HEK293T (cell line): ENCODE results near the gene VASH1.

Experiments
- CTCF ChIA-PET: fragments of 350-600 bp; formaldehyde crosslinking; extraction: SDS; loops from one replicate; lab custom pipeline; 2021; ENCODE audit warnings: antibody characterized with exemption, inconsistent platforms; lab: Yijun Ruan, JAX
- POLR2A ChIA-PET: fragments of 350-600 bp; formaldehyde crosslinking; extraction: SDS; loops from one replicate; lab custom pipeline; 2020; ENCODE audit warnings: antibody characterized with exemption, inconsistent platforms; lab: Yijun Ruan, JAX
- DNase-seq: peaks from one replicate; pipeline ENCODE4 v3.0.0; 2012; ENCODE audit warnings: mixed read lengths; ENCODE audit errors: extremely low spot score
- ARNT ChIP-seq: fragments of 450-650 bp; IDR thresholded peaks from 2 replicates; pipeline ENCODE4 v1.6.1; 2017; ENCODE audit warnings: mild to moderate bottlenecking
- BHLHE40 ChIP-seq: fragments of 450-650 bp; IDR thresholded peaks from 2 replicates; pipeline ENCODE4 v1.6.1; 2016; ENCODE audit warnings: mild to moderate bottlenecking, moderate library complexity, borderline replicate concordance
- CTBP1 ChIP-seq: fragments of 450-650 bp; IDR thresholded peaks from 2 replicates; pipeline ENCODE4 v1.6.1; 2016; ENCODE audit warnings: borderline replicate concordance
- ELF4 ChIP-seq: fragments of 450-650 bp; IDR thresholded peaks from 2 replicates; pipeline ENCODE4 v1.6.1; 2017; ENCODE audit warnings: antibody characterized with exemption
- FOXA1 ChIP-seq: fragments of 450-650 bp; IDR thresholded peaks from 2 replicates; pipeline ENCODE4 v1.6.1; 2016; ENCODE audit warnings: mild to moderate bottlenecking
- FOXK2 ChIP-seq: fragments of 450-650 bp; IDR thresholded peaks from 2 replicates; pipeline ENCODE4 v1.6.1; 2016; ENCODE audit warnings: mild to moderate bottlenecking
- FOXM1 ChIP-seq: fragments of 450-650 bp; IDR thresholded peaks from 2 replicates; pipeline ENCODE4 v1.6.1; 2017; ENCODE audit warnings: mild to moderate bottlenecking, borderline replicate concordance
- HDGF ChIP-seq: fragments of 450-650 bp; IDR thresholded peaks from 2 replicates; pipeline ENCODE4 v1.6.1; 2017; ENCODE audit warnings: antibody characterized with exemption, borderline replicate concordance
- L3MBTL2 ChIP-seq: fragments of 450-650 bp; conservative IDR thresholded peaks from 2 replicates; pipeline ENCODE4 v1.6.1; 2016; ENCODE audit warnings: mild to moderate bottlenecking
- LEF1 ChIP-seq: fragments of 450-650 bp; IDR thresholded peaks from 2 replicates; pipeline ENCODE4 v1.6.1; 2017; ENCODE audit warnings: mild to moderate bottlenecking, borderline replicate concordance
- NFRKB ChIP-seq: fragments of 450-650 bp; IDR thresholded peaks from 2 replicates; pipeline ENCODE4 v1.6.1; 2016; ENCODE audit warnings: mild to moderate bottlenecking, moderate library complexity
- SP1 ChIP-seq: fragments of 450-650 bp; IDR thresholded peaks from 2 replicates; pipeline ENCODE4 v1.6.1; 2017
- SUZ12 ChIP-seq: fragments of 450-650 bp; IDR thresholded peaks from 2 replicates; pipeline ENCODE4 v1.6.1; 2016; ENCODE audit warnings: mild to moderate bottlenecking
- TARDBP ChIP-seq: fragments of 450-650 bp; IDR thresholded peaks from 2 replicates; pipeline ENCODE4 v1.6.1; 2016
- ZNF384 ChIP-seq: fragments of 450-650 bp; IDR thresholded peaks from 2 replicates; pipeline ENCODE4 v1.6.1; 2016
- TF ChIP-seq, protein P1 (sequence below): fragments of 450-650 bp; IDR thresholded peaks from 2 replicates; pipeline ENCODE4 v1.6.1; 2016

VASH1 gene

DNA sequence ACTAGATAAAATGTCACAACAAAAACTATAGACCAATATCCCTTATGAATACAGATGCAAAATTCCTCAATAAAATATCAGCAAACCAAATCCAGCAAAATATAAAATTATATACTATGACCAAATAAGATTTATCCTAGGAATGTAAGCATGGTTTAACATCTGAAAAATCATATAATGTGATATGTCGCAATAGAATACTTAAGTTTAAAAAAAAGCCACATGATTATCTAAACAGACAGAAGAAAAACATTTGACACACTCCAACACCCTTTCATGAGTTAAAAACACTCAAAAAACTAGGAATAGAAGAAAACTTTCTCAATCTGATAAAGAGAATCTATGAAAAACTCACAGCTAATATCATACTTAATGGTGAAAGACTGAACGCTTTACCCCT is 31.2 kb downstream of the VASH1 start:
- ChIA-PET CTCF (no interaction called here), POLR2A (no interaction called here)
- TF ChIP-seq ZNF384 (no peak), L3MBTL2 (no peak), CTBP1 (no peak), LEF1 (no peak), FOXA1 (no peak)
- TF ChIP-seq, protein P1, sequence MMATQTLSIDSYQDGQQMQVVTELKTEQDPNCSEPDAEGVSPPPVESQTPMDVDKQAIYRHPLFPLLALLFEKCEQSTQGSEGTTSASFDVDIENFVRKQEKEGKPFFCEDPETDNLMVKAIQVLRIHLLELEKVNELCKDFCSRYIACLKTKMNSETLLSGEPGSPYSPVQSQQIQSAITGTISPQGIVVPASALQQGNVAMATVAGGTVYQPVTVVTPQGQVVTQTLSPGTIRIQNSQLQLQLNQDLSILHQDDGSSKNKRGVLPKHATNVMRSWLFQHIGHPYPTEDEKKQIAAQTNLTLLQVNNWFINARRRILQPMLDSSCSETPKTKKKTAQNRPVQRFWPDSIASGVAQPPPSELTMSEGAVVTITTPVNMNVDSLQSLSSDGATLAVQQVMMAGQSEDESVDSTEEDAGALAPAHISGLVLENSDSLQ: no peak
- no peak for DNase-seq

DNA sequence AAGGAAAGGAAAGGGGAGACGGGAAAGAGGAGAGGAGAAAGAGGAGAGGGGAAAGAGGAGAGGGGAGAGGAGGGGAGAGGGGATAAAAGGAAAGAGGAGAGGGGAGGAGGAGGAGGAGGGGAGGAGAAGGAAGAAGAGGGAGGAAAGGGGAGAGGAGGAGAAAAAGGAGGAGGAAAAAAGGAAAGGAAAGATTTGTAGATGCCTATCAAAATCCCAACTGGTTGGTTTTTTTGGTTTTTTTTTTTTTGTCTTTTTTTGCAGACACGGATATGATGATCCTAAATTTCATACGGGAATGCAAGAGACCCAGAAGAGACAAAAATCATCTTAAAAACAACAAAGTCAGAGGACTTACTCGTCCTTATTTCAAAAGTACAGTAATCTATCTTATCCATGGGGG is 32.1 kb downstream of the VASH1 start:
- TF ChIP-seq L3MBTL2 (no peak), FOXK2 (no peak), ZNF384 (no peak), ARNT (no peak), SUZ12 (no peak), TARDBP (no peak), SP1 (no peak), LEF1 (no peak), ELF4 (no peak), FOXM1 (no peak), HDGF (no peak), NFRKB (no peak), BHLHE40 (no peak), FOXA1 (no peak)
- TF ChIP-seq, protein P1: no peak
- no peak for DNase-seq
- CTCF ChIA-PET: no interaction called here
- POLR2A ChIA-PET: no interaction called here

DNA sequence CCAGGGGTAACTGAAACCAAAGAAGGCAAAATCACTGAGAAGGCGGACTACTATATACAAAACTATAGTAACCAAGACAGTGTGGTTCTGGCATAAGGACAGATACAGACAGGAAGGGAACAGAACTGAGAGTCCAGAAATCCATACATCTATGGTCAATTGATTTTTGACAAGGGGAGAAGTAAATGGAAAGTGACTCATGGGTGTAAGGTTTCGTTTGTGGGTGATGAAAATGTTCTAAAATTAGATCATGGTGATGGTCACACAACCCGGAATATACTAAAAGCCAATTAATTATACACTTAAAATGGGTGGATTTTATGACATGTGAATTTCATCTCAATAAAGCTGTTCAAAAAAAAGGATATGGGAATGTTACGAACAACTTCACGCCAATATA is 32.7 kb downstream of the VASH1 start:
- ChIA-PET CTCF (no interaction called here), POLR2A (no interaction called here)
- DNase-seq: no peak
- no peak for TF ChIP-seq CTBP1
- TF ChIP-seq FOXM1: no peak
- TF ChIP-seq ELF4: no peak
- no peak for TF ChIP-seq NFRKB
- no peak for TF ChIP-seq SP1
- no peak for TF ChIP-seq FOXK2
- TF ChIP-seq BHLHE40: no peak
- TF ChIP-seq ZNF384: no peak
- no peak for TF ChIP-seq L3MBTL2
- no peak for TF ChIP-seq LEF1
- TF ChIP-seq ARNT: no peak
- no peak for TF ChIP-seq TARDBP
- no peak for TF ChIP-seq FOXA1

DNA sequence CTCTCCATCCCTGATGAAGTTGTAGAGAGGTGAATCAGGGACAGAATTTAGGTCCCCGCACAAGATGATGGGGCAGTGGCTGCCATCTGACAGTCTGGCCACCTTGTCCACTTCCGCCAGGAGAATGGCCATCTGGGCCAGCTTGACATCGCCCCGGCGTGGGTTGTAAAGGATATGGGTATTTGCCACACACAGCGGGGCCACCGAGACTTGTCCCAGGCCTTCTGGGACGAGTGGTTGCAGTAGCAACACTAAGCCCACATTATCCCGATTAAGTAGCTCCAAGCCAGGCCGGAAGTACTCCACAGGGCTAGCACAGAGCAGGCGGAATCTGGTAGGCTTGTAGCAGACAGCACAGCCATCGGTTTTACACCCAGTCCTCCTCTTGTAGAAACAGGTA is 45.2 kb downstream of the VASH1 start:
- POLR2A ChIA-PET: no interaction called here

DNA sequence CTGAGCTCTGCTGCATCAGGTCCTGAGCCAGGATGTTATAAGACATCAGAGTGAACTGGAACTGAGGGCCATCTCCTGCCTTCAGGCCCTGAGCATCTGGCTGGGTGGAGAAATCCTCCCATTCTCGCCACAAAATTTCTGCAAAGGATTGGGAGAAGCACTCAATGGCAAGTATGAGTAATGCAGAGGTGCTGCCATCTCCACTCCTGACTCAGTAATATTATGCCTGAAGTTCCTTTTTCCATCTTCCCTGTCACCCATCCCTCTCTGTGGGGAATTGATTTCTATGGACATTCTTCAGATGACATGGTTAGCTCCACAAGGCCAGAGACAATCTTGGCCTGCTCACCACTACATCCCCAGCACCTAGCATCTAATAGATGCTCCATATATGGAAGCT is 46.7 kb downstream of the VASH1 start:
- ChIA-PET POLR2A (no interaction called here), CTCF (no interaction called here)
- TF ChIP-seq NFRKB (no peak), SP1 (no peak), HDGF (no peak), CTBP1 (no peak), TARDBP (no peak), LEF1 (no peak), ELF4 (no peak), FOXK2 (no peak), FOXA1 (no peak), SUZ12 (no peak), L3MBTL2 (no peak), FOXM1 (no peak), ARNT (no peak), ZNF384 (no peak)
- no peak for DNase-seq

More for the DNA sequence above, 45.2 kb downstream of the VASH1 start:
- TF ChIP-seq, protein P1: no peak
- TF ChIP-seq BHLHE40 (no peak), ZNF384 (no peak), FOXM1 (no peak), LEF1 (no peak), NFRKB (no peak), ARNT (no peak), FOXK2 (no peak)
- no peak for DNase-seq
- CTCF ChIA-PET: interaction anchor here (0.5 to 0.8 kb wide), 2 partner anchors 11 to 21 kb away, joined by 3 read pairs; no protein-coding TSS in a partner anchor

DNA sequence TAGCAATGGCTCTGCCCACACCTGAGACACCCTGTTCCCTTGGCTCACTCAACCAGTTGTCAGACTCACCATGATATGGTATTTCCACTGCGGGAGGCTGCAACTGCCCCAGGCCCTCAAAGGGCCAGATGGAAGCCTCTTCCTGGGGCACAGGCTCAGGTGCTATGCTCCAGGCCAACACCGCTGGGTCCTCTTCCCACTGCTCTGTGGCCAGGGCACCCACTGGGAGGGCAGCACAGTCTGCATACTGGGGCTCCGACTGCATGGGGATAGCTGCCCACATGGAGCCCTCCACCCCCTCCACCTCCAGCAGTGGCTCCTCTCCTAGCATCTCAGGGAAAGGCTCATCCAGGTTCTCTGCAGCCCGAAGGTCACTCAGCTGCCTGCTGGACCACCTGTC is 47.7 kb downstream of the VASH1 start:
- POLR2A ChIA-PET: interaction anchor here (1.3 kb wide), 1 partner anchor 12 kb away, joined by 3 read pairs; no protein-coding TSS in a partner anchor
- no peak for DNase-seq
- TF ChIP-seq FOXA1 (no peak), LEF1 (no peak)
- CTCF ChIA-PET: interaction anchor here (1.6 kb wide), 1 partner anchor 98 kb away, joined by 6 read pairs; no protein-coding TSS in a partner anchor

DNA sequence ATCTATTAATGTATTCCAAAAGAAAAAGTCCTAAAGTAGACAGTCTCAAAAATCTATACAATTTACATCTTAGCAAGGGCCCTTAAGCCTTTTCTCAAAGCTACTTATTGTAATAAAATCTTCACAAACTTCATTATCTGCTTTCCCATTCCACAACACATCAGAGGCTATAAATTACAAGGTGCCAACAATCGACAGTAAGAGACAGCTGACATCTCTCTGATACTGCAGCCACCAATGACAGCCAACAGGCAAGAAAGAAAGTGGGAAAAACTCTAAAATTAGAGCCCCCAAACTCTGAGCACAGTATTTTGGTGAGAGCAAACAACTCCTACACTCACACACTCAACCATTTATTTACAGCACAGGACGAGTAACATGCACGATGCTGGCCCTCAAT is 49.3 kb downstream of the VASH1 start:
- DNase-seq: no peak
- CTCF ChIA-PET: interaction anchor here (0.7 to 1.6 kb wide), 7 partner anchors 11 to 341 kb away, joined by 3 to 6 read pairs (median 3); no protein-coding TSS in a partner anchor
- POLR2A ChIA-PET: interaction anchor here (0.7 to 1.8 kb wide), 4 partner anchors 11 to 458 kb away, joined by 3 to 7 read pairs (median 3); no protein-coding TSS in a partner anchor
- TF ChIP-seq, protein P1: peak; percentile 75
- no peak for TF ChIP-seq FOXK2
